GM21528 (cell line): Measurements from ENCODE around the gene OR52J3.

ENCODE experiments used
- ATAC-seq: cut with Tn5 transposase; IDR thresholded peaks from one replicate; pipeline ENCODE4 v1.9.1; 2021; ENCODE audit warnings: mild to moderate bottlenecking, moderate library complexity; ENCODE audit not compliant: unreplicated experiment, low FRiP score

OR52J3 gene

DNA sequence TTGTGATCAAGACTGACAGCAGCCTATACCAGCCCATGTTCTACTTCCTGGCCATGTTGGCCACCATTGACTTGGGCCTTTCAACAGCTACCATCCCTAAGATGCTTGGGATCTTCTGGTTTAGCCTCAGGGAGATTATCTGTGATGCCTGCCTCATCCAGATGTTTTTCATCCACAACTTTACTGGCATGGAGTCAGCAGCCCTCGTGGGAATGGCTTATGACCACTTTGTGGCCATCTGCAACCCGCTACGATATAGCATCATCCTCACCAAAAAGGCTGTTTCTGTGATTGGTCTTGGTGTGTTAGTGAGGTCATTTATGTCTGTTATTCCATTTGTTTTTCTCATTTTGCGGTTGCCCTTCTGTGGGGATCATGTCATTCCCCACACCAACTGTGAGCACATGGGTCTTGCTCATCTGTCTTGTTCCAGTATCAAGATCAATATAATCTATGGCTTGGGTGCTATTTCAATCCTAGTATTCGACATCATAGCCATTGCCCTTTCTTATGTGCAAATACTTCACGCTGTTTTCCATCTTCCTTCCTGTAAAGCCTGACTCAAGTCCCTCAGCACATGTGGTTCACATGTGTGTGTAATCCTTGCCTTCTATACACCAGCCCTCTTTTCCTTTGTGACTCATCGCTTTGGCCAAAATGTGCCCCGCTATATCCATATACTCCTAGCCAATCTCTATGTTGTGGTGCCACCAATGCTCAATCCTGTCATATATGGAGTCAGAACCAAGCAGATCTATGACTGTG is 46.7 kb downstream of the OR52J3 start:
- no peak for ATAC-seq

DNA sequence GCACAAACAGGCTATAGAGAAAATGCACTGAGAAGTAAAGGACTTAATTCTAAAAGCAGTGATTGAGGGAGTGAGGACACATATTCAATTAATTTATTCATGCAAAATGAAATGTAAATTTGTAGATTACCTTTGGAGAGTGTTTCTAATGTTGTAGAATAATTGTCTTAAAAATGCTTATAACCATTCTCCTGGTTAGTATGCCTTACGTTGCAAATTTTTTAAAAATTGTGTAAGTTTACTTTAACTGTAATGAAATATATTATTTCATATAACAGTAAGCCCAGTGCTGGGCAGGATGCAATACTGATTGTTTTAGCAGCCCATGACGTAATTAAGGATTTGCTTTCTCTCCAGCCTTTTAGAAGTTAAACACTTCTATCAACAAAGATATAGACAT is 49.7 kb downstream of the OR52J3 start:
- ATAC-seq = no peak
